Mesendoderm (in vitro differentiated cells): ENCODE data around the gene DGKI.

Source experiments
- DNase-seq: peaks from one replicate; pipeline ENCODE4 v3.0.0; 2013
- H2AK5ac ChIP-seq: 2 replicates; pipeline ENCODE4 v1.6.1; 2013; ENCODE audit warnings: low read length, inconsistent platforms
- H2BK120ac ChIP-seq: 2 replicates; pipeline ENCODE4 v1.6.1; 2013; ENCODE audit warnings: low read depth, mild to moderate bottlenecking, low read length, moderate library complexity, mixed read lengths
- H2BK15ac ChIP-seq: replicated peaks from 2 replicates; pipeline ENCODE4 v1.6.1; 2013; ENCODE audit warnings: low read depth, mild to moderate bottlenecking, moderate library complexity
- H2BK5ac ChIP-seq: 2 replicates; pipeline ENCODE4 v1.6.1; 2013; ENCODE audit warnings: low read length, inconsistent platforms
- H3K18ac ChIP-seq: 2 replicates; pipeline ENCODE4 v1.6.1; 2013; ENCODE audit warnings: mild to moderate bottlenecking, low read length, mixed read lengths
- H3K23ac ChIP-seq: one replicate; pipeline ENCODE4 v1.6.1; 2013; ENCODE audit warnings: low read length
- H3K27ac ChIP-seq: 2 replicates; pipeline ENCODE4 v1.5.1; 2013; ENCODE audit warnings: low read depth, mild to moderate bottlenecking, inconsistent platforms, low read length, moderate library complexity
- H3K27me3 ChIP-seq: 2 replicates; pipeline ENCODE4 v1.6.1; 2013; ENCODE audit warnings: low read length, control low read depth, mild to moderate bottlenecking, inconsistent platforms; ENCODE audit not compliant: insufficient read depth, poor library complexity
- H3K36me3 ChIP-seq: 2 replicates; pipeline ENCODE4 v1.6.1; 2013; ENCODE audit warnings: low read length, inconsistent platforms; ENCODE audit not compliant: control insufficient read depth, insufficient read depth
- H3K4ac ChIP-seq: one replicate; pipeline ENCODE4 v1.6.1; 2013; ENCODE audit warnings: low read depth, mild to moderate bottlenecking, low read length, moderate library complexity
- H3K4me1 ChIP-seq: 2 replicates; pipeline ENCODE4 v1.6.1; 2013; ENCODE audit warnings: low read depth, low read length, inconsistent platforms; ENCODE audit not compliant: control insufficient read depth
- H3K4me2 ChIP-seq: 2 replicates; pipeline ENCODE4 v1.6.1; 2013; ENCODE audit warnings: low read length
- H3K4me3 ChIP-seq: 2 replicates; pipeline ENCODE4 v1.5.1; 2013; ENCODE audit warnings: mild to moderate bottlenecking, low read length
- H3K56ac ChIP-seq: one replicate; pipeline ENCODE4 v1.6.1; 2013; ENCODE audit warnings: low read length
- H3K79me1 ChIP-seq: 2 replicates; pipeline ENCODE4 v1.6.1; 2013; ENCODE audit warnings: low read length, inconsistent platforms
- H3K79me2 ChIP-seq: 2 replicates; pipeline ENCODE4 v1.6.1; 2013; ENCODE audit warnings: mild to moderate bottlenecking, low read length; ENCODE audit not compliant: control insufficient read depth, insufficient read depth
- H3K9ac ChIP-seq: 2 replicates; pipeline ENCODE4 v1.6.1; 2013; ENCODE audit warnings: low read length, inconsistent platforms
- H4K5ac ChIP-seq: one replicate; pipeline ENCODE4 v1.6.1; 2013; ENCODE audit warnings: low read length
- H4K8ac ChIP-seq: one replicate; pipeline ENCODE4 v1.6.1; 2013; ENCODE audit warnings: low read depth, mild to moderate bottlenecking, control low read depth, low read length, moderate library complexity
- WGBS: extraction: QIAGEN DNeasy Blood & Tissue Kit; methylation state at CpG from one replicate; pipeline ENCODE4 v1.1.7; 2013; ENCODE audit warnings: low lambda C conversion rate, missing lambda C conversion rate; ENCODE audit not compliant: insufficient coverage; ENCODE audit errors: extremely low coverage; 5-methylcytosine and 5-hydroxymethylcytosine counted together

DGKI gene

DNA sequence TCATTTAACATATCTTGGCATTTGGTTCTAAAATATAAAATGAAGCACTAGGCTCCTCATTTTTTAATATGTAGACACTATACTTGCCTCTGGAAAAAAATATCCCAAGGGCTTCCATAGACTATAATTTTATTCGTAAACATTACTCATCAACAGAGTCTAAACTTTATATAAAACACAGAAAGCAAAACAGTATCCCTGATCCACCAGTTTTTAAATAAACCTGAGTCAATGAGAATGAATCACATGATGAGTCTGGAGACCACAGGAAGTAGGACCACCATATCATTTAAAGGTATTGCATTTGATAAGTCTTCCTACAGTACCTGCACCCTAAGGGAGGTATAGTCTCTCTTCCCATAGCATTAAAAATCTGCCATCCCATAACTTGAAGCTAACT lies 228.0 kb downstream of the DGKI start:
- no peak overlapping the region for H4K8ac ChIP-seq
- H2BK15ac ChIP-seq = no peak overlapping the region
- no peak overlapping the region for H2BK120ac ChIP-seq
- H3K36me3 ChIP-seq = no peaks in the 10 kb centered on the region
- no peak overlapping the region for H3K4me2 ChIP-seq
- H3K27me3 ChIP-seq = no peaks in the 10 kb centered on the region
- no peak overlapping the region for H3K4ac ChIP-seq
- no peaks in the 10 kb centered on the region for H3K4me1 ChIP-seq
- H2BK5ac ChIP-seq = no peak overlapping the region
- H2AK5ac ChIP-seq = no peak overlapping the region
- no CpG with 5 or more reads among the region's 1 CpG for WGBS
- no peak overlapping the region for H3K4me3 ChIP-seq
- no peak overlapping the region for H3K18ac ChIP-seq
- no peaks in the 10 kb centered on the region for H3K79me1 ChIP-seq
- H3K23ac ChIP-seq = no peak overlapping the region
- no peak overlapping the region for H4K5ac ChIP-seq
- no peak overlapping the region for H3K27ac ChIP-seq
- no peak for DNase-seq
- no peak overlapping the region for H3K56ac ChIP-seq
- no peak overlapping the region for H3K9ac ChIP-seq
- no peaks in the 10 kb centered on the region for H3K79me2 ChIP-seq

DNA sequence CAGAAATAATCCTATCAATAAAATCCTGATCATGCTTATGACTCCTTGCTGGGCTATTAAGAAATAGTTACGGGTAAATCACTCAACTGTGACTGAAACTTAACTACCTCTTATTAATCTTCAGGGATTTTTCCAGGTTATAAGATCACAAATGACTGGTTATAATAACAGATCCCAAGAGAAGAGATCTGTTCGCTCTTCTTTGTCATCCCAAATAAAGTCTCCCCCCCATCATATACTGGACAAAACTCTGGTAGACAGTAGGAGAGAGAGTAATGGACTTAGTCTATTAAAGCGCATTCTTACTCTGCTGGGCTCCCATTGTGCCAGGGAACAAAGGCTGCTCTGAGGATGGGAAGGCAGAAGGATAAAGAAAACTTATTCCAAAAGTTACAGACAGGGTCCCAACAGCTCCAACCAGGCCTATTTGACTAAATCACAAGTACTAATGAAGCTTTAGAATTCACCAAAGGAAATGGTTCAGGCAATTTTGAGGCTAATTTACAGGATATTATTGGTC lies 233.7 kb downstream of the DGKI start:
- no peak overlapping the region for H3K9ac ChIP-seq
- no CpG with 5 or more reads among the region's 3 CpGs for WGBS

GRCh38 chr7:137611606-137612005 lies 235.2 kb downstream of the DGKI start:
- no CpG with 5 or more reads among the region's 2 CpGs for WGBS

More for the DNA sequence above, 233.7 kb downstream of the DGKI start:
- Histone ChIP-seq H3K79me2 (no peaks in the 10 kb centered on the region), H3K18ac (no peak overlapping the region), H3K4me3 (no peak overlapping the region), H3K36me3 (no peaks in the 10 kb centered on the region), H2BK15ac (no peak overlapping the region), H3K4me2 (no peak overlapping the region), H3K79me1 (no peaks in the 10 kb centered on the region), H3K27ac (no peak overlapping the region), H4K8ac (no peak overlapping the region), H2BK5ac (no peak overlapping the region), H3K4me1 (no peaks in the 10 kb centered on the region), H3K56ac (no peak overlapping the region), H3K23ac (no peak overlapping the region), H3K4ac (no peak overlapping the region), H4K5ac (no peak overlapping the region), H3K27me3 (no peaks in the 10 kb centered on the region), H2AK5ac (no peak overlapping the region), H2BK120ac (no peak overlapping the region)
- DNase-seq = no peak

GRCh38 chr7:137609500-137609899 lies 237.3 kb downstream of the DGKI start:
- no peak overlapping the region for H3K18ac ChIP-seq
- H3K56ac ChIP-seq = no peak overlapping the region
- H3K4me3 ChIP-seq = no peak overlapping the region
- no peak overlapping the region for H2AK5ac ChIP-seq
- H2BK15ac ChIP-seq = no peak overlapping the region
- H3K4ac ChIP-seq = no peak overlapping the region
- H3K79me2 ChIP-seq = no peaks in the 10 kb centered on the region
- no peak overlapping the region for H4K5ac ChIP-seq
- H3K27me3 ChIP-seq = no peaks in the 10 kb centered on the region
- no peak overlapping the region for H3K4me2 ChIP-seq
- no peak overlapping the region for H3K27ac ChIP-seq
- DNase-seq = peak; percentile 29
- no peak overlapping the region for H2BK5ac ChIP-seq
- no peak overlapping the region for H4K8ac ChIP-seq
- H3K9ac ChIP-seq = no peak overlapping the region
- no peak overlapping the region for H2BK120ac ChIP-seq
- no peaks in the 10 kb centered on the region for H3K79me1 ChIP-seq
- no peak overlapping the region for H3K23ac ChIP-seq
- H3K4me1 ChIP-seq = no peaks in the 10 kb centered on the region
- no peaks in the 10 kb centered on the region for H3K36me3 ChIP-seq
- WGBS = no CpG with 5 or more reads among the region's 6 CpGs

More at GRCh38 chr7:137611606-137612005, 235.2 kb downstream of the DGKI start:
- no peak overlapping the region for H3K27ac ChIP-seq
- DNase-seq = no peak
- H3K9ac ChIP-seq = no peak overlapping the region
- H3K4ac ChIP-seq = no peak overlapping the region
- H3K4me1 ChIP-seq = no peaks in the 10 kb centered on the region
- no peak overlapping the region for H4K5ac ChIP-seq
- no peak overlapping the region for H2BK15ac ChIP-seq
- no peak overlapping the region for H2BK120ac ChIP-seq
- H3K36me3 ChIP-seq = no peaks in the 10 kb centered on the region
- no peak overlapping the region for H3K23ac ChIP-seq
- H3K79me1 ChIP-seq = no peaks in the 10 kb centered on the region
- no peak overlapping the region for H4K8ac ChIP-seq
- no peak overlapping the region for H3K4me3 ChIP-seq
- H3K27me3 ChIP-seq = no peaks in the 10 kb centered on the region
- no peak overlapping the region for H2BK5ac ChIP-seq
- no peak overlapping the region for H3K18ac ChIP-seq
- H2AK5ac ChIP-seq = no peak overlapping the region
- no peak overlapping the region for H3K4me2 ChIP-seq
- H3K56ac ChIP-seq = no peak overlapping the region
- H3K79me2 ChIP-seq = no peaks in the 10 kb centered on the region

DNA sequence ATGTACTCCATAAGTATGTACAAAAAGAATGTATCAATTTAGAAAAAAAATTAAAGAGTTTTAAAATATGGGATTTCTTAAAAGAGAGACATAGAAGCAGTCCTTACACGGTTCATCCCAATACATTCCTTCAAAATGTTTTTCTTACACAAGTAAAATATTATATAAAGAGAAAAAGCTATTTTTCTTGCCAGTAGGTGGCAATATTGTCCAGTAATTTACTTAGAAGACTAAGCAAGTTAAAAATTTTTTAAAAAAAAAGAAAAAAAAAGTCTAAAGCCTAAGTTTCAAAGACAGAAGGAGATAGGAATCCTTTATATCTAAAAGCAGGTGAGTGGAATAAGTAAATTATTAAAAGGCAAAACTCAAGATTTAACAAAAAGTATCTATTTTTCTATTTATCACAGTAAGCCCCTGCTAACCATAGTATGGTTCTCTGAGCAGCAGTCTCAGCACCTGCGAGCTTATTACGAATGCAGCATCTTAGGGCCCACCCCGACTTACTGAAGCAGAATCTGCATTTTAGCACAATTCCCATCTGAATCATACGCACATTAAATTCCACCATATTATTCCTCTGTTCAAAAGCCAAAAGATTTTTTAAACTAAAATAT lies 240.6 kb downstream of the DGKI start:
- Histone ChIP-seq H3K79me2 (no peaks in the 10 kb centered on the region), H2BK120ac (no peak overlapping the region), H4K8ac (no peak overlapping the region), H3K4me2 (no peak overlapping the region), H2AK5ac (no peak overlapping the region), H2BK5ac (no peak overlapping the region), H3K4me3 (no peak overlapping the region), H3K4me1 (no peaks in the 10 kb centered on the region), H3K27me3 (no peaks in the 10 kb centered on the region), H4K5ac (no peak overlapping the region), H3K56ac (no peak overlapping the region), H3K79me1 (no peaks in the 10 kb centered on the region), H3K27ac (no peak overlapping the region), H2BK15ac (no peak overlapping the region), H3K23ac (no peak overlapping the region), H3K4ac (no peak overlapping the region), H3K36me3 (no peaks in the 10 kb centered on the region), H3K18ac (no peak overlapping the region), H3K9ac (no peak overlapping the region)
- DNase-seq = peak; percentile 45
- WGBS = 100% methylated on average over 1 of the region's 5 CpGs

- Histone ChIP-seq H3K56ac (no peak overlapping the region), H3K4me3 (no peak overlapping the region), H2BK15ac (no peak overlapping the region), H2AK5ac (no peak overlapping the region), H3K27me3 (no peaks in the 10 kb centered on the region), H3K4me2 (no peak overlapping the region), H4K8ac (no peak overlapping the region), H4K5ac (no peak overlapping the region), H3K79me1 (no peaks in the 10 kb centered on the region), H3K27ac (no peak overlapping the region), H3K23ac (no peak overlapping the region), H3K4ac (no peak overlapping the region), H3K36me3 (no peaks in the 10 kb centered on the region), H2BK120ac (no peak overlapping the region), H3K4me1 (no peaks in the 10 kb centered on the region), H3K9ac (no peak overlapping the region), H3K79me2 (no peaks in the 10 kb centered on the region), H3K18ac (no peak overlapping the region), H2BK5ac (no peak overlapping the region)
- no CpG with 5 or more reads among the region's 2 CpGs for WGBS
- DNase-seq = no peak
Observed at GRCh38 chr7:137603043-137603442, 243.7 kb downstream of the DGKI start.
